Effector CD8-positive, alpha-beta T cell (primary cell): ENCODE data around the gene TRIM2.
"Not testable (repeated sequence)": the region's sequence is repeated elsewhere in the genome, so short reads cannot be mapped to it uniquely, and the experiment has no call there.

Source experiments
- DNase-seq: peaks from one replicate; lab custom pipeline; 2025; lab: John Stamatoyannopoulos, UW

TRIM2 gene

DNA sequence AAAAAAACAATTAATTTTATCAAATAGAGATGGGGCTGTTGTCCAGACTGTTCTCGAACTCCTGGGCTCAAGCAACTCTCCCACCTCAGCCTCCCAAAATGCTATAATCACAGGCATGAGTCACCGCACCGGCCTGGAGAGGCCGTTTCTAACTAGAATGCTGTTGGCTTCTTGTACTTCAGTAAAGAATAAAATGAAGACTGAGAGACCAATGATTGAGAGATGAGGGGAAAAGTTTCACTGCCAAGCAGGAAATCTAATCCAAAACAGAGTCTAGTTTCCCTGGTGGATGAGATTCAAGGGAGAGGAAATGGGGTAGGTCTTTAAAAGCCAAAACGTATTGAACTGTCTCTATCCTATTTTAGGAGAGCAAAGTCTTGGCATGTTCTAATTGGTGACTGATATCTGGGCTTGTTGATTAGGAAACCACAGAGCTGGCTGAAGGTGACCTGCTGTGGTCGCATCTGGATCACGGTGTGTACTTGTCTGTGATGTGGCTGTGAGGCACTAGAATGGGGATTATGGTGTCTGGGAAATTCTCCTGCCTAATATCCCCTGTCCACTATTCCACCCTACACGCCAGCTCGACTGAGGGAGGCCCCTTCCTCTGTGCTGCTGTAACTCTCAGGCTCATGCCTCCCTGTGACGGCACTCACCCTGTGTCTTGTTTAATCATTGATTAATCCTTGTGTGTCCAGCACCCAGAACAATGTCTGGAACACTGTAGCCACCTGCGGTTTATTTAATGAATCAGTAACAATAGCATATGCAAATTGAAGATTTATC, 15.0 kb upstream of the TRIM2 start:
- DNase-seq: no peak

DNA sequence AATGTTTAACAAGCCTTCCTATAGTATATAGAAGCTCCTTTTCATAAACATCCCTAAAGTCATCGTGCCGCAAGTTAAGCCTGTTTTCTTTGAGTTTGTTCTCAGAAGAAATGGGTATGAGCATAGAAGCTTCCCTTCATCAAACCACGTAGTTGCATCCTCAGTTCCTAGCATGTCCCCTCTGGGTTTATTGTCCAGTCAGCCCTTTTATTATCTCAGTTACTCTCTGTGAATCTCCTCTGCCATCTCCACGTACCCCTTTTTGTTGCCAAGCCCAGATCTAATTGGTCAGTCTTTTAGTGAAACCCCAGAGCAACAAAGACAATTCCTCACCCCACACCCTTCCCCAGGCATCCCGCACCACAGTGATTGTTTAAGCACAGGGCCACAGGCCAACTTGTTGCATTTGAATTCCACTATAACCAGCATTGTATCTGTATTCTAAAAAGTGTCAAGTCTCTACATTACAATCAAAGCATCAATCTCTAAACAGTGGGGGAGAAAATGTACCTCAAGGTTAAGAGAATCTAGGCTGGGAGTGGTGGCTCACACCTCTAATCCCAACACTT, 12.4 kb upstream of the TRIM2 start:
- no peak for DNase-seq

DNA sequence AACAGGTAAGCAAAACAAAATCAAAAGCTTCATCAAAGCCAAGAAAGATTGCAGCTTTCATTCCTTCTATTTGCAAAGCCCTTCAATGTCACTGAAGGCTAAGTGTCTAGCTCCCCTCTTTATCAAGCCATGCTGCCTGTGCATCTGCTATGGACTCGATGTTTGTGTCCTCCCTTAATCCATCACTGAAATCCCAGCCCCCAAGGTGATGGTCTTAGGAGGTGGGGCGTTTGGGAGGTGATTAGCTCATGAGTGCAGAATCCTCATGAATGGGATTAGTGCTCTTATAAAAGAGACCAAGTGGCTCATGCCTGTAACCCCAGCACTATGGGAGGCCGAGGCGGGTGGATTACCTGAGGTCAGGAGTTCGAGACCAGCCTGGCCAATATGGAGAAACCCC, 6.9 kb upstream of the TRIM2 start:
- DNase-seq: no peak

DNA sequence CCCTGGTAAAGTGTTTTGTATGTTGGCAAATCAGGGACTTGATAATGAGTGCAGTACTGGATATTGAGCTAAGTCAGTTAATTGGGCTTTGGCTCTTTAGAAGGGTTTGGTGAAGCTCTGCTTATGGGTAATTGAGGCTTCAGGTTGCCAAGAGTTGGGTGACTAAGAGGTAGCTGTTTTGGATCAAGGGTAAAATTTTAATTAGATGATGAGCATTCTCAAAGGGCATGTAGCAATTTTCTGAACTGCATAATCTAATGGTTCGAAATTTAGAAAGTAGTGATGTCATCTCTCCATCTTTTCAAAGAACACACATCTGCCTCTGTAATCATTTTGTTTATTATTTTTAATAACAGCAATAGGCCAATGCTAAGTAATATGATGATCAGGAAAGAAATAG, 5.5 kb upstream of the TRIM2 start:
- DNase-seq: no peak

DNA sequence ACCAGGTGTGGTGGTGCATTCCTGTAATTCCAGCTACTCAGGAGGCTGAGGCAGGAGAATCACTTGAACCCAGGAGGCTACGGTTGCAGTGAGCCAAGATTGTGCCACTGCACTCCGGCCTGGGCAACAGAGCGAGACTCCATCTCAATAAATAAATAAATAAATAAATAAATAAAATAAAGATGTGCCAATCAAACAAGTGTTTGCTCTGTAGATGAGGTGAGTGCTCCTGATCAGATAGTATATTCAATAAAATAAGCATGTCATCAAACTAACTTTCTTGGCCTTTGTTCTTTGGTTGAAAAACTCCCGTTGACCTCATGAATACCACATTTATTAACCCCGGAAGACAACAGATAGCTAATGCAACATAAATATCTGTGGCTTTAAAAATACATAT, 497 bp upstream of the TRIM2 start:
- not testable (repeated sequence) for DNase-seq

DNA sequence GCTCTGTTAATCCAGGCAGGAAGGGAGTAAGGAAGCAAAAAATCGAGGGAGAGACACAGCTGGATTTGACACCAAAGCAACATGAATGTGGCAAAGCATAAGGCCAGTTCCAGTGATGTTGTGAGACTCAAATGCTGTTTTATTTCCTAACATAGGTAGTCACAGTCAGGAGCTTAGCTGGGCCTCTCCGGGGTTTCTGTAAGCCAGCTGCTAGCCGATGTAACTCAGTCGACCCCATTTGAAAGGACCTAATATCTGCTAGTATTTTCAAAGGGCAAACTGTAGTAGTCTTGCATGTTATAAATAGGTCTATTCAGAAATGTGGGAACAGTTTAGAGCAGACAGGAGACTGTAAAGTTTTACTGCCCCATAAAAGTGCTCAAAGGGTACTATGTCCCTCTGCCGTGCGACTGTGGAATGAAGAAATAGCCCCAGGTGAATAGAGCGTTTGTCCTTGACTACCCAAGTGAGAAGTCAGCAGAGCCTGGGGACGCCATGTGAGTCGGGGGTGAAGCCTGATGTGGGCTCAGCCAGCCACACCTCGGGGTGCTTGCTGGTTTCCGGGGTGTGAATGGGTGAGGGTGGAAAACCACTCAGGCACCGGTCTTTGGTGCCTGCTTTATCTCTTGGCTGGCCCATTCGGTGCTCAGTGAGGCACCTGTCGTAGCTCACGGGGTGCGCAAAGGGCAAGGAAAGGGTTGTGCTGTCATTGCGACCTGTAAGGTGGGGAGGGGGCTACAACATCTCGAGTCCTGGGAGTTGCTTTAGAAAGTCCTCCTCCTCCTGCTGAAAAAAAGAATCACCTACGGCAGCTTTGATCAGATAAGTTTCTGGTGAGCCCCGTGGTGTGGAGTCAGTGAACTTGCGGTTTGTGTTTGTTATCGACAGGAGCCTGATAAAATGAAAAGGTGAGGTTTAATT, 745 bp downstream of the TRIM2 start:
- no peak for DNase-seq

DNA sequence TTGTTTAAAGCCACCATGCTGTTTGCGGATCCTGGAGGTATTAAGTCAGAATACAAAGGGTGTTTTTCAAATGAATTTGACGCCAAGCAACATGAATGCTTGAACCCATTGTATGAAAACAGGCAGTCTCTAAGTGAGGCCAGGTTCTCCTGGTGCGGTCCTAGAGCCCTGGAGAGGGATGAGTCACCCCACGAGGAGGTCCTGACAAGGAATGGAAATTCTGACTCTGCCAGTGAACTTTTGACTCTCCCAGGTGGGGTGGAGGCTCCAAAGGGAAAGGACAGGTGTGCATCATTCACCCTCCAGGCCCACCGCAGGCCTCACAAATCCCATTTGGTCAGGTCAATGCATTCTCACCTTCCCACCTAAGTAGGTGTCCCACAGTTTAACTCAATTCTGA, 1.5 kb downstream of the TRIM2 start:
- DNase-seq: no peak

DNA sequence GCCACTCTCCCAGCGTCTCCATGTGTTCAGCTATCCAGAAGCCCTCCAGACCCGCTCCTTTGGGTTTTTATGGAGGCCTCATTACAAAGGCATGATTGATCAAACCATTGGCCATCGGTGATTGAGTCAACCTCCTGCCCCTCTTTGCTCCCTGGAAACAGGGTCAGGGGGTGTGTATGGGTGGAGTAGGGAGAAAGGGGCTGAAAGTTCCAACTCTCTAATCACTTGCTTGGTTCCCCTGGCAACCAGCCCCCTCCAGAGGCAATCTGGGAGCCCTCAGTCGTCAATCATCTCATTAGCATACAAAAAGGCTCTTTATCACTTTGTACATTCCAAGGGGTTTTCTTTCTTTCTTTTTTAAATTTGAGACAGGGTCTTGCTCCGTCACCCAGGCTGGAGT, 2.3 kb downstream of the TRIM2 start:
- DNase-seq: no peak

DNA sequence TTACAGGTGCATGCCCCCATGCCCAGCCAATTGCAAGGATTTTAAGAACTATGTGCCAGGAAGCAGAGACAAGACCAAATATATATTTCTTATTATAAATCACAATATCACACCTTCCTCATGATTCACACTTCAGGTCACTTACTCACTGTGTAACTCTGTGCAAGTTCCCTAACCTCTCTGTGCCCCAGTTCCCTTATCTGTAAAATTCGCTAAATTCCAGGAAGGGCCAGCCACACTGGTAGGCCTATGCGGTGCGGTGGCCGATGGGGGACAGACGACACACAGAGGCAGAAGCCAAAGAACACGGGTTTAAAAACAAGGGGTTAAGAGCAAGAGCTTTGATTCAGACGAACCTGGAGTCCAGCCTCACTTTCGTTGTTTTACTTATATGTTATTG, 2.8 kb downstream of the TRIM2 start:
- no peak for DNase-seq

DNA sequence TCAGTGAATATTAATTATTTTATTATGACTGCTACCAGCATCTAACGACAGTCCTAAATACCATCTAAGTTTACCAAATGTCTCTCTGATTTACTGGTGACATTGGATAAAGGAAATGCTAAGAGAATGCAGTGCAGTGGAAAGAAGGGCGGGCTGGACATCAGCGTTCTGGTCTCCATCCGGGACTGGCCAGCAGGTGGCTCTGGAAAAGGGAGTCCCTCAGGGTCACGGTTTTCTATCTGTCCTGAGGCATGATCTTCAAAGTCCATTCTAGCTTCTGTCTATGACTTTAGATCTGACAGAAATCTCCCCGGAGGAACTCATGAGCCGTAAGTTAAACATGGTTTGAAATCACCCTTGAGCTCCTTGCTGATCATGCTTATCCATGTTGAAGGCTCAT, 3.3 kb downstream of the TRIM2 start:
- DNase-seq: no peak

DNA sequence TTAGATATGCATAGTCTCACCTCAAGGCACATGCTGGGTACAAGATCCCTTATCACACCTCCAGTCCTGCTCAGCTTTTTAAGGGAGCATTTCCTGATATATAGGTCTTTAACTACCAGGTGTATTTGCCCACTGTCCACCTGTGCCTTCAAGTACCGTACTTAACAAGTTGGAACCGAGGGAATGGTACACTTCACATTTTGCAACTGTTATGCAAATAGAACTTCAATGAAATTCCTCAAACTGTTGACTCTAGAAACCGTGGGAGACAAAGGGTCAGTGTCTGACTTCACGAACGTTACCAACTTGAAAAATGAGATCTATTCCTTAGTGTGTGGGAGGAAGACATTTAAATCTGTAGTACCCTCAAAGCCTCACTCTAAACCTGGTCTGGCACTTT, 5.2 kb downstream of the TRIM2 start:
- DNase-seq: no peak

DNA sequence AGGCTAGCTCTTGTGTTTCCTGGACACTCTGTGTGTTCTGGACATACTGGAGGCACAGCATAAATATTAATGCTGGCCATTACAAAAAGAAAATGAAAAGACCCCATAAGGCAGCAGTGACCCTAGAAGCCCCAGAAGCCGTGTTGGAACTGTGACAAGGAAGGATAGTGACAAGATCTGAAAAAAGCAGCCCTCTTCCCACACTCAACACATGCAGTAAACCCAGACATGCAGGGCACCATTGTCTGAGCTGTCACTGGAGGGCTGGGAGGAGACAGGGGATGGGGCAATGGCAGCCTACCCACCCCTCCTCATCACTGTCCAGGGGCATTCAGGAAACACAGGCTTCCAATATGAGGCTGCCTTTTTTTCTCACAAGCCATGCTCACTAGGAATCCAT, 6.5 kb downstream of the TRIM2 start:
- no peak for DNase-seq

DNA sequence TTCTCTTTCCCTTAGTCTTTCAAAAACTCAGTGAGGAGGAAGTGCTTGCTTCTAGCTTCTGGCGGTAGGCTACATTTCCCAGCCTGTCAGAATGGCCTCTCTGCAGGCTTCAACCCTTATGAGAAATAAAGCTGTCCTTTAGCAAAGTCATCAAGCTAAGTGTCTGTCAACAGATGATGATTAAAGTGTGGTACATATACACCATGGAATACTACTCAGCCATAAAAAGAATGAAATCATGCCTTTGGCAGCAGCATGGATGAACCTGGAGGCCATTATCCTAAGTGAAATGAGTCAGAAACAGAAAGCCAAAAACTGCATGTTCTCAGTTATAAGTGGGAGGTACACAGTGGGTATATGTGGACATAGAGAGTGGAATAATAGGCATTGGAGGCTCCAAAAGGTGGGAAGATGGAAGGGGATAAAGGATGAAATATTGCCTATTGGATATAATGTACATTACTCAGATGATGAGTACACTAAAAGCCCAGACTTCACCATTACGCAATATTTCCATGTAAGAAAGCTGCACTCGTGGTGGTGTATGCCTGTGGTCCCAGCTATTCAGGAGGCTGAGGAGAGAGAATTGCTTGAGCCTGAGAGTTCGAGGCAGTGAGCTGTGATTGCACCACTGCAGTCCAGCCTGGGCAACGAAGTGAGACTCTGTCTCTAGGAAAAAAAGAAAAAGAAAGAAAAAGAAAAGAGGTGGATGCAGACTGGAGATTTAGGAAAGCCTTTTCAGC, 7.9 kb downstream of the TRIM2 start:
- DNase-seq: no peak

DNA sequence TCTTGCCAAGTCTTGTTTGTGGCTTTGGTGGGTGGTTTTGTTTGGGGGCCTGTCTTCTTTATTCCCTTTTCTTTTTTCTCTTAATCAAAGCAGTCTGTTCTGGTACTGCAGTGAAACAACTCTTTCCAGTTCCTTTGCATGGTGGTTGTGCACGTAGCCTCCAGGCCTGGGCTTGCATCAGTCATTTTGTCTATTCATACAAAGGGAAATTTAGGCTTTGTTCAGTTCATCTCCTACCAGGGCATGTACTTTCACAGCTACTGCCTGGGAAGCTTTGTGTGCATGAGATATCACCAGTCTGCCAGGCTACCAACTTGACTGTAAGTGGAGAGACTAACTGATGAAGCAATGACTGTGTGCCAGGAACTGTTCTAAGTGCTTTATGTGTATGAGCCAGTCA, 8.5 kb downstream of the TRIM2 start:
- no peak for DNase-seq

DNA sequence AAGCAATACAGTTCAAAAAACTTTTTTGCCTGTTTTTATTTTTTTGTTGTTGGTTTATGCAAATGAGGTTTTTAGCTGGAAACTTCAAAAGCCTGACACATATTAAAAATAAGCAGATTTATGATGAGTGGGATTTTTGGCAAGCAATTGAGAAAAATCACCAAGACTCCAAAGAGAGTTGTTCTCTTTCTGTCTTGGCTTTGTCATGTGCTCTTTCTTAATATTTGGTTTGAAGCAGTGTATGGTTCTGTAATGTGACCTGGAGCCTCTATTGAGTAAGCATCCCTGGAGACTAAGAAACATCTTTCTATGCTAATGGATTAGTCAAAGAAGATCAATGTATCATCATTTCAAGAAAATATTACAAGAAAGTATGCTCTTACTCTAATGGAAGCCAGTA, 11.7 kb downstream of the TRIM2 start:
- DNase-seq: no peak

DNA sequence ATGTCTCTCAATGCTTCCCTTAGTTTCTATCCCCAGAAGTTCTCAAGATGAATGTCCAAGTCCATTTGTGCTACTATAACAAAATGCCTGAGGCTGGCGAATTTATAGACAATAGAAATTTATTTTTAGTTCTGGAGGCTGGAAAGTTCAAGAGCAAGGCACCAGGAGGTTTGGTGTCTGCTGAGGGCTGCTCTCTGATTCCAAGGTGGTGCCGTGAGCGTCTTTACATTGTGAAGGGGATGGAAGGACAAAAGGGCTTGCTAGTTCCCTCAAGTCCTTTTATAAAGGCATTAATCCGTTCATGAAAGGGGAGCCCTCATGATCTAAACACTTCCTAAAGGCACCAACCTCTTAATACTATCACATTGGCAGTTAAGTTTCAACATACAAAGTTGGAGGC, 12.3 kb downstream of the TRIM2 start:
- no peak for DNase-seq

DNA sequence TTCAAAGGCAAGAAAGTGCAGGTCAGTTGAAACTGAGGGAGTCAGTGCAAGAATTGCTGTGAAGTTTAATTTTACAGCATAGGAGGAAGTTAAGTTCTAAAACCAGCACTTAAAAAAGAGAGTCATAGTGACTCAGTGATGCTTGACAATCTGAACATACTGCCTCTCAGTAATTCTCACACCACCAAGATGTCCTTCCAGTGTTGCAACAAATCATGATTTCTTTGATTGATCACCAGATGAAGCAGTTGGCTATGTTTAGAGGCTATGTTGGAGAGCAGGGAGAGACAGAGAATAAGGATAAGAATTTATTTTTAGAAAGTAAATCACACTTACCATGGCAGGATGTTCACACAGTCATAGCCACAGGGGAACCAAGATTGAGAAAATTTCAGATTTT, 13.2 kb downstream of the TRIM2 start:
- DNase-seq: no peak

DNA sequence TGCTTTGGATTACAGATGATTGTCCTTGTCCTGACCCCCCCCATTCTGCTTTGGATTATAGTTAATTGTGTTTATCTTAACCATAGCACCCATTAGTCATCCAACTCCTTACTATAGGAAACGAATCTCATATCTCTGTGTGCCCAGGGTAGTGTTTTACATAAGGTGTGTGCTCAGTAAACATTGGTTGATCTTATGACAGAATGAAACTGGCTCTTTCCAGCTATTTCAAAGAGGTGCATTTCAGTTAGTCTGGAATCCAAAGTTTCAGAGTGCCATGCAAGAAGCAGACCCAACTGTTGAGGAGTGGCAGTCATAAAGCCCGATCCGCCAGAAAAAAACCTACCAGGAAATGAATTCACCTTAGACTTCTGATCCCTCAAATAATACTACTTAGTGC, 14.7 kb downstream of the TRIM2 start:
- DNase-seq: no peak

DNA sequence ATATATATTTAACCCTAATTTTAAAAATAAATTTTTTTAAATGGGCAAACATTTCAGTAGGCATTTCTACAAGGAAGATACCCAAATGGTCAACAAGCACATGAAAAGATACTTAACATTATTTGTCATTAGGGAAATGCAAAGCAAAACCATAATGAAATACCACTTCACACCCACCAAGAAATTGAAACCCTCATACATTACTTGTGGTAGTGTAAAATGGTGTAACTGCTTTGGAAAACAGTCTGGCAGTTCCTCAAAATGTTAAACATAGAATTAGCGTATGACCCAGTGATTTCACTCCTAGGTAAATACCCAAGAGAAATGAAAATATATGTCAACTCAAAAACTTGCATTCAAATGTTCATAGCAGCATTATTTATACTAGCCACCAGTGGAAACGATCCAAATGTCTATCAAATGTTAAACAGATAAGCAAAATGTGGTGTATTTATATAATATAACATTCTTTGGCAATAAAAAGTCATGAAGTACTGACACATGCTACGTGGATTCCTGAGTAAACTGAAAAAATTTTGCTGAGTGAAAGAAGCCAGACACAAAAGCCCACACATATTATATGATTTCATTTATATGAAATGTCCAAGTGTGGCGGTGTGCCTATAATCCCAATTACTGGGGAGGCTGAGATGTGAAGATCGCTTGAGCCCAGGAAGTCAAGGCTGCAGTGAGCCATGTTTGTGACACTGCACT, 16.6 kb downstream of the TRIM2 start:
- DNase-seq: no peak

DNA sequence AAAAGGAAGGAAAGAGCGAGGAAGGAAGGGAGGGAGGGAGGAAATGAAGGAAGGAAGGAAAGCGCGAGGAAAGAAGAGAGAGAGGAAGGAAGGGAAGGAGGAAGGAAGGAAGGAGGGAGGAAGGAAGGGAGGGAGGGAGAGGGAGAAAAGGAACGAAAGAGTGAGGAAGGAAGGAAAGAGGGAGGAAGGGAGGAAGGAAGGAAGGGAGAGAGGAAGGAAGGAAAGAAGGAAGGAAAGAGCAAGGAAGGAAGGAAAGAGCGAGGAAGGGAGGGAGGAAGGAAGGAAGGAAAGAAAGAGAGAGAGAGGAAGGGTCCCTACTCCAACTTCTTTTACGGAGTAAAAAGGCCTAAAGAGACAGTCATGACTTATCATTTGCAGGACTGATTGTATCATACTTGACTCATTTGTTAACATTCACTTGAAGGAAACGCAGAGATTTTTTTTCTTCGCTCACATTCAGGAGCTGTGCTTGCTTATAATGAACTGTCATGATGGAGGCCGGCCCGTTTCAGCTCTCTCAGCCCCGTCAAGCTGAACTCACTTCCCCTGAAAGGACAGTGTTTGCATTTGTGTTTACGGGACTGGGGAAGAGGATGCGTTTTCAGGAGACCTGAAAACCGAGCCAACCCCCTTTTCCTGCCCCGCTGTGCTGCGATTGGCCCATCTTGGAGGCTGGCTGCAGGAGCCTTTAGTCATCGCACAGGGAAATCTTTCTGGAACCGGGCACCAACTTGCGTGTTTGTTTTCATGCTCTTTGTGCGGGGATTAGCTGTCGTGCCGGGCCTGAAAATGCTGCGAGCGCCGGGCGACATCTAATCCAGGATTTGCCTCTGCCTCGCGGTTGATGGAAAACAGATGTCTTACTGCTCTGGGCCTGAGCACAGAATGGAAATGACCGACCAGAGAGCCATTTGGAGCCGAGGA, 17.8 kb downstream of the TRIM2 start:
- no peak for DNase-seq
